Natural killer cell treated with Interleukin-12 subunit alpha and Interleukin-12 subunit beta and Interleukin-15 and Interleukin-18, amount 100 ng/mL, for 72 hours (primary cell): ENCODE measurements around the gene LRG1. TPM values are rescaled to one million over a fixed set of nuclear protein-coding genes. Genes with fewer than 3 reads are reported as not detected.

ENCODE experiments used
- ATAC-seq, 2 donors: fragments of 150-1000 bp; cut with Tn5 transposase in 1 of 2; sonication (Bioruptor Pico), chemical (Tn5 transposase) in 1 of 2; 2 replicates each; pipeline ENCODE4 v1.10.0; 2021
- DNase-seq: peaks from one replicate; pipeline ENCODE4 v3.0.0; 2022; ENCODE audit warnings: low spot score
- H3K27ac Mint-ChIP-seq, 2 donors: 1 replicate in 1 of 2; 2 replicates in 1 of 2; pipeline ENCODE4 v1.8.0; 2022; ENCODE audit warnings: mixed read lengths in 2 of 2, mild to moderate bottlenecking in 1 of 2, moderate library complexity in 1 of 2
- H3K27me3 Mint-ChIP-seq, 2 donors: 1 replicate in 1 of 2; 2 replicates in 1 of 2; pipeline ENCODE4 v1.8.0; 2022; ENCODE audit warnings: mixed read lengths in 2 of 2
- H3K36me3 Mint-ChIP-seq: one replicate; pipeline ENCODE4 v1.8.0; 2022; ENCODE audit warnings: mixed read lengths
- H3K4me1 Mint-ChIP-seq, 2 donors: 1 replicate in 1 of 2; 2 replicates in 1 of 2; pipeline ENCODE4 v1.8.0; 2022; ENCODE audit warnings: low read depth in 2 of 2, mixed read lengths in 2 of 2, mild to moderate bottlenecking in 1 of 2
- H3K4me3 Mint-ChIP-seq: one replicate; pipeline ENCODE4 v1.8.0; 2022; ENCODE audit warnings: mixed read lengths
- H3K9me3 Mint-ChIP-seq: 2 replicates; pipeline ENCODE4 v1.8.0; 2022; ENCODE audit warnings: mixed read lengths
- total RNA-seq, 2 donors: library from RNA; stranded (reverse); gene quantifications; one replicate each; pipeline ENCODE4 v1.2.3, GENCODE V29; 2022

The LRG1 gene
- total RNA-seq, 2 donors from 2014 or later, result 0.36 TPM; not detected in 1

DNA sequence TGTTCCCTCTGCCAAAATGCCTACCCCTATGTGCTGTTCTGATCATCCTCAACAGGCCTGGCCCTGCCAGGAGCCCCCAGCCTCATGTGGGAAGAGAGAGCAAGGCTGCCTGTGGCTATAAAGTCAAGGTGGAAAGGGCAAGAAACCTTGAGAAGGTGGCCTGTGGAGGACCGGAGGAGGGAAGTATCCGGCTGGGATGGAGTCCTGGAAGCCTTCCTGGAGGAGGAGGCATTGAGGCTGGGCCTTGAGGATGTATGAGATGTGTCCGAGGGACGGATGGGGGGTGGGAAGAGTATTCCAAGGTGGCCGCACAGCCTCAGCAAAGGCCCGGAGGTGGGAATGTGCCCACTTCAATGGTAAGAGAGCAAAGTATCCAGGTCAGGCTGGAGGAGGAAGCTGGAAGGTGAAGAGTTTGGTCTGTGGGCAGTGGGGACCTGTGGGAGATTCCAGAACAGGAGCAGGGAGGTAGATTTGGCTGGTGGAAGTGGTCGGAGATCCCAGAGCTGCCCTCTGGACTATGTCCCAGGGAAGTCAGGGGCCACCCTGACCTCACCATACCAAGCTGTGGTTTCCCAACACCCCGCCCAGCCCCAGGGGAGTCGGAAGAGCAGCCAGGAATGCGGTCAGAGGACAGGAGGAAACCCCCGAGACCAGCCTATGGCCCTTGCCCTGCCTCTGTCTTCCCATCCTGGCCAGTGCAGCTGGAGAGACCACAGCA lies 18.5 kb downstream of the LRG1 start:
- Mint-ChIP-seq H3K4me1 (peaks cover 0 to 3% of the 10 kb centered on the region in 2 donors), H3K4me3 (no peak overlapping the region), H3K27me3 (peaks cover 0 to 3% of the 10 kb centered on the region in 2 donors), H3K9me3 (no peaks in the 10 kb centered on the region), H3K27ac (peak overlapping the region in 1 of 2 donors; percentile 20), H3K36me3 (no peaks in the 10 kb centered on the region)
- ATAC-seq (no peak), DNase-seq (no peak)

DNA sequence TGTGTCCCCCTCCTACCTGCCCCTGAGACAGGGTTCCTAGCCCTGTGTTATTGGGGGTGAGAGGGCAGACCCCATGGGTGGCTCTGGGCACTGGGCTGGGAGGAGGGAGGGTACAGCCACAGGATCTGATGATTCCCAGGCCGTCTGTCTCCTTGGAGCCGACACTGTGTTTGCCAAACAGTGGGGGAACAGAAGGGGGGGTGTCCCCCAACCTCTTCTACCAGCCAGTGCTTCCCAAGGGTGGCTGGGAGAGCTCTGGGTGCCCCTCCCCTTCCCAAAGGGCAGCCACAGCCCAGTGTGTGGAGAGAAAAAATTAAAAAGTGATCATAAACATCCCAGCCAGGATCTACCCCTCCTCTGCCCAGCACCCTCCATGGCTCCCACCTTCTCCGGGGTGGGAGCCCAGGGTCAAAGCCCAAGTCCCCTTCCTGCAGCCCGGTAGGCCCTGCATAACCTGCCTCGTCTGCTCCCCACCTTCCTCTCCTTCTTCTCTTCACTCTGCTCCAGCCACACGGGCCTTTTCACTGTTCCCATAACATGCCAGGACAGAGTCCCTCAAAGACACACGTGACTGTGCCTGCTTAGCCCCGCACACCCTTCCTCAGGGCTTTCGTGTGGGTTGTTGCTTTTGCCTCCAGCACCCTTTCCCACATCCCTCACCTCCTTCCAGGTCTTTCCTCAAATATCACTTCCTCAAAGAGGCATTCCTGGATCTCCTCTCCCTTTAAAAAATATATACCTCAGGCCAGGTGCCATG lies 20.1 kb downstream of the LRG1 start:
- Mint-ChIP-seq H3K27me3 (peaks cover 0 to 3% of the 10 kb centered on the region in 2 donors), H3K4me3 (no peak overlapping the region), H3K9me3 (no peaks in the 10 kb centered on the region), H3K36me3 (no peaks in the 10 kb centered on the region), H3K4me1 (peaks cover 0 to 3% of the 10 kb centered on the region in 2 donors), H3K27ac (no peak overlapping the region)
- DNase-seq, result no peak
- no peak for ATAC-seq

DNA sequence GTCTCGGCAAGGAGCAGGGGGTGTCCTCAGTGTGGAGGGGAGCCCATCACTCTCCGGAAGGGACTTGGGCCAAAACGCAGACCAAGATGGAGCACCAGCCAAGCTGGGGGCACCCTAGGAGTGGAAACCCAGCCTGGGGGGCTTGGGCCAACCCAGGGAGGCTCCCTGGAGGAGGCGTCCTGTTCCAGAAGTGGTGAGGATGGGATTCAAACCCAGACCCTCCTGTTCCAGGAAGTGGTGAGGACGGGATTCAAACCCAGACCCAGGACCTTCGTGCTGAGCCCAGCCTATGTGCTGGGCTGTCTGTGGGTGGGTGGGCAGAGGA lies 20.7 kb downstream of the LRG1 start:
- no peak overlapping the region for H3K27ac Mint-ChIP-seq
- no peak for ATAC-seq

DNA sequence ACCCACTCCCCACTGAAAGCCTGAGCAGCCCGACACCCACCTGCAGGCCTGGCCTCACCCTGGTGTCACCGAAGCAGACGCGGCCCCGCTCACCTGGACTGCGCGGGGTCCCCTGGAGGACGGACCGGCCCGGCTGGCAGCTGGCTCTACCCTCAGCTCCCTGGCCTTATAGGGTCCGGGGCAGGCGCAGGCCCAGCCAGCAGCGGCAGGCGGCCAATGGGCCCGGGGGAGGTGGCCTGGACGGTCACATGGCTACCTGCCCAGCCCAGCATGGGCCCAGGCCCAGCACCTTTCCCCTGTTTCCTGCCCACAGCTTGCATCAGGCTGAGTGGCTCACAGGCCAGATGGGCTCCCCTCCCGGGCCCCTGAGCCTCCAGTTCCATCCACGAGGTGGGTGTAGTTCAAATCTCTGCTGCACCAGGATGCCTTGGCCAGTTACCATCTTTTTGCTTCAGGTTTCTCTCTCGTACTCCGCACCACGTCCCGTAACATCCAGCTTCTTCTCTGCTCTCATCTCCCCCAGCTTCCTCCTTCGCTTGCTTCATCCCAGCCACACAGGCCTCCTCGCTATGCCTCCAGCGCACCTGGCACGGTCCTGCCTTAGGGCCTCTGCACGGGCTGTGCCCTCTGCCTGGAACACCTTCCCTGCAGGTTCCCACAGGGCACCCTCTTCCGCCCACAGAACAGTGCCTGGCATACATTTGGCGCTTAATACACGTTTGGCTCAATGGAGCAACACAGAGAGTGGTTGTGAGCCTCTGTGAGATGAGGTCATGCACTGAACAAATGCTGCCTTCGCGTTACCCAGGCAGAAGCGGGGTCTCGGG lies 21.3 kb downstream of the LRG1 start, which contains the start of gene PLIN4:
Gene PLIN4 (minus strand): TSS at position 142 of the 827 bp plus-strand sequence. CDS start 214 bp downstream, outside the sequence.
- ATAC-seq (no peak), DNase-seq (no peak)
- Mint-ChIP-seq H3K4me3 (no peak within 1 kb of the TSS), H3K9me3 (no peaks in the 10 kb centered on the region), H3K4me1 (peaks cover 0 to 3% of the 10 kb centered on the region in 2 donors), H3K36me3 (no peaks in the 10 kb centered on the region), H3K27me3 (peaks cover 0 to 3% of the 10 kb centered on the region in 2 donors), H3K27ac (no peak within 1 kb of the TSS)

More for the DNA sequence above, 20.7 kb downstream of the LRG1 start:
- Mint-ChIP-seq H3K4me1 (peaks cover 0 to 3% of the 10 kb centered on the region in 2 donors), H3K36me3 (no peaks in the 10 kb centered on the region), H3K27me3 (peaks cover 0 to 3% of the 10 kb centered on the region in 2 donors), H3K9me3 (no peaks in the 10 kb centered on the region), H3K4me3 (no peak overlapping the region)
- no peak for DNase-seq

DNA sequence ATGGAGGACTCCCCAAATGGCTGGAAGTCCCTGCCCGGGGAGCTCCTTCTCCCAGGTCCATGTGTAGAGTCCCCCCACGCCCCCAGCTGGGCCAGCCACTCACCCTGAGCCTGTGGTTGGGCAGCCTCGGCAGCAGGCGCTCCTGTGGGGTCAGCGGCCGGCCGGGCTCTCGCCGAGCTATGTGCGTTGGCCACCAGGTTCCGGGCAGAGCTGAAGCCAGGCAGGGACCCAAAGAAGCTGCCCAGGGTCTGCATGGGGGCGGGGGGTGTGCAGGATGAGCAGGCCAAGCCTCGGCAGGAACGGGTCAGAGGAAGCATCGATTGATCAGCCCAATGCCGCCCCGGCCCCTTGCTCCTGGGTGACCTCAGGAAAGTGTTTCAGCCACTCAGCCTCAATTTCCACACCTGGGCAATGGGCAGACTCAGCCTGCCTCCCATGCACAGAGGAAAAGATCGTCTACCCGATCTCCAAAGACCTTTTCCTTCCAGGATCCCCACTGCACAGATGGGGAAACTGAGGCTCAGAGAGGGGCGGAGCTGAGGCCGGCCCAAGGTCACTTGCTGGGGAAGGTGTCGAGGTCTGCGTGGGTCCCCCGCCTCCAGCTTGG lies 22.3 kb downstream of the LRG1 start:
- no peaks in the 10 kb centered on the region for H3K9me3 Mint-ChIP-seq
- ATAC-seq, result no peak
- H3K27me3 Mint-ChIP-seq, result peaks cover 0 to 3% of the 10 kb centered on the region in 2 donors
- H3K4me3 Mint-ChIP-seq, result no peak overlapping the region
- H3K36me3 Mint-ChIP-seq, result no peaks in the 10 kb centered on the region
- no peak overlapping the region for H3K27ac Mint-ChIP-seq
- H3K4me1 Mint-ChIP-seq, result peaks cover 0 to 3% of the 10 kb centered on the region in 2 donors
- no peak for DNase-seq

DNA sequence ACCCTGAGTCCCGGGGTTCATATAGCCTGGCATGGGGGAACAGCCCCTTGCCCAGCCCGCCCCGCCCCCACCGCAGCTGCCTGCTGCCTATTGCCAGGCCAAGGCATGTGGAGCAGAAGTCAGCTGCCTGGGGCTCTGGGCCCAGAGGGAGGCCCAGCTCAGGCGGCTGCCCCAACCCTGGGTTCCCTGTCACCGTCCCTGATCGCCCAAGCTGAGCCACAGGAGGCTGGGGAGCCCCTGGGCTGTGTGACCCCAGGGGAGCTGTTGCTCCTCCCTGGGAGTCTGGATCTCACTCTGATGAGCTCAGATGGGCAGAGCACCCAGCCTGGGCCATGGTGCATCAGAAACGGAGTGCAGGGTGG lies 22.9 kb downstream of the LRG1 start:
- Mint-ChIP-seq H3K4me3 (no peak overlapping the region), H3K36me3 (no peaks in the 10 kb centered on the region), H3K27ac (no peak overlapping the region), H3K27me3 (peaks cover 0 to 3% of the 10 kb centered on the region in 2 donors), H3K4me1 (peaks cover 0 to 3% of the 10 kb centered on the region in 2 donors), H3K9me3 (no peaks in the 10 kb centered on the region)
- no peak for DNase-seq
- ATAC-seq, result no peak

DNA sequence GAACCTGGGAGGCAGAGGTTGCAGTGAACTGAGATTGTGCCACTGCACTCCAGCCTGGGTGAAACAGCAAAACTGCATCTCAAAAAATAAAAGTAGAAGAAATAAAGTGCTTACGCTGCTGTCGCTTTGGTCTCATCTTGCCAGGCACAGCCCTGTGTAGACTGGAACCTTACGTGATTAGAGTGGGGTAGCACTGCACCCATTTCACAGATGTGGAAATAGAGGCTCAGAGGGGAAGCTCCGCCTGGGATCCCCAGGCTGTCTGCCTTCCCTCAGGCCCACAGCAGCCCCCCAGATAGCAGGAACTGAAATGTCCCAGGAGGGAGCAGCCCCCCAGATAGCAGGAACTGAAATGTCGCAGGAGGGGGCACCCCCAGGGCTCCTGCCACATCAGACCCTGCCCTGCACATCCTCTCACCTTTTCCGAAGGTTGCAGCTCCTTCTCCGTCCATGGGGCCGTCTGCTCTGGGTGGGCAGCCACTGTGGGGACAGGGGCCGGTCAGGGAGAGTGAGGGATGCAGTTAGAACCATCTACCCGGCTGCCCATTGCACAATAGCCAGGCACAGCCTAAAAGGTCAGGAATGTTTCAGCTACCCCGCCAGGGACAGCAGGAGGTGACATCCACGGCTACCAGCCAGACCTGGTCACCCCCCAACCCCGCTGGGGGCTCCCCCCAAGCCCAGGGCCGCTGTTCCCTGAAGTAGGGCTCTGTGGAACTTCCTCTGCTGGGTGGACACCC lies 23.5 kb downstream of the LRG1 start:
- no peak for DNase-seq

DNA sequence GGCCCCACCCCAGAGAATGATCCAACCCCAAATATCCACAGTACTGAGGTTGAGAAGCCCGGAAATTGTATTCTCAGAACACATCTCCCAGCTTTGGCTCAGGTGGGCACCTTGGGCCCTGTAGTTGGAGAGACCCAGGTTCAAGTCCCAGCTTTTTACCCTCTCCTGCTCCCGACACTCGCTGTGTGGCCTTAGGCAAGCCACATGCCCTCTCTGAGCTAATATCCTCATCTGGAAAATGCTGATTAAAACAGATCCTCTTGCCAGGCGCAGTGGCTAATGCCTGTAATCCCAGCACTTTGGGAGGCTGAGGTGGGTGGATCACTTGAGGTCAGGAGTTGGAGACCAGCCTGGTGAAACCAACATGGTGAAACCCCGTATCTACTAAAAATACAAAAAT lies 24.1 kb downstream of the LRG1 start:
- DNase-seq (no peak), ATAC-seq (no peak)
- H3K27ac Mint-ChIP-seq, result no peak overlapping the region
- H3K9me3 Mint-ChIP-seq, result no peaks in the 10 kb centered on the region
- no peak overlapping the region for H3K4me3 Mint-ChIP-seq
- peaks cover 0 to 3% of the 10 kb centered on the region in 2 donors for H3K4me1 Mint-ChIP-seq
- no peaks in the 10 kb centered on the region for H3K36me3 Mint-ChIP-seq
- H3K27me3 Mint-ChIP-seq, result peaks cover 0 to 3% of the 10 kb centered on the region in 2 donors

More for the DNA sequence above, 23.5 kb downstream of the LRG1 start:
- Mint-ChIP-seq H3K36me3 (no peaks in the 10 kb centered on the region), H3K27ac (no peak overlapping the region), H3K4me1 (peaks cover 0 to 3% of the 10 kb centered on the region in 2 donors), H3K9me3 (no peaks in the 10 kb centered on the region), H3K27me3 (peaks cover 0 to 3% of the 10 kb centered on the region in 2 donors), H3K4me3 (no peak overlapping the region)
- ATAC-seq, result no peak

DNA sequence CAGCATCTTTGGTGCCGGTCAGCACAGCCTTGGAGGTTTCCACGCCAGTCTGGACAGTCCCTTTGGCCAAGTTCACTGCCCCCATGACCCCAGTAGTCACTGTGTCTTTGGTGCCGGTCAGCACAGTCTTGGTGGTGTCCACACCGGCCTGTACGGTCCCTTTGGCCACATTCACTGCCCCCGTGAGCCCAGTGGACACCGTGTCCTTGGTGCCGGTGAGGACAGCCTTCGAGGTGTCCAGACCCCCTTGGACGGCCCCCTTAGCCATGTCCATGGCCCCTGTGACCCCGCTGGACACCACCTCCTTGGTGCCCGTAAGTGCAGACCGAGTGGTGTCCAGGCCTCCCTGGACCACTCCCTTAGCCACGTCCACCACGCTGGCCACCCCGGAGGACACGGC lies 26.6 kb downstream of the LRG1 start:
- no peaks in the 10 kb centered on the region for H3K36me3 Mint-ChIP-seq
- H3K4me3 Mint-ChIP-seq, result no peak overlapping the region
- no peaks in the 10 kb centered on the region for H3K27me3 Mint-ChIP-seq
- DNase-seq (no peak), ATAC-seq (peak in 1 of 2 donors; percentile 17)
- no peaks in the 10 kb centered on the region for H3K9me3 Mint-ChIP-seq
- no peak overlapping the region for H3K27ac Mint-ChIP-seq
- no peaks in the 10 kb centered on the region for H3K4me1 Mint-ChIP-seq

DNA sequence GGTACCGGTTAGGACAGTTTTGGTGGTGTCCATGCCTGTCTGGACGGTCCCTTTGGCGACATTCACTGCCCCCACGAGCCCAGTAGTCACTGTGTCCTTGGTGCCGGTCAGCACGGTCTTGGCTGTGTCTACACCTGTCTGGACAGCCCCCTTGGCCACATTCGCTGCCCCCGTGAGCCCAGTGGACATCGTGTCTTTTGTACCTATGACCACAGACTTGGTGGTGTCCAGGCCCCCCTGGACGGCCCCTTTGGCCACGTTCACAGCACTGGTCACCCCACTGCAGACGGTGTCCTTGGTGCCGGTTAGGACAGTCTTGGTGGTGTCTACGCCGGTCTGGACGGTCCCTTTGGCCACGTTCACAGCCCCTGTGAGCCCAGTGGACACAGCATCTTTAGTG lies 27.8 kb downstream of the LRG1 start:
- DNase-seq, result no peak
- H3K27ac Mint-ChIP-seq, result no peak overlapping the region
- no peak overlapping the region for H3K4me3 Mint-ChIP-seq
- no peaks in the 10 kb centered on the region for H3K9me3 Mint-ChIP-seq
- H3K36me3 Mint-ChIP-seq, result no peaks in the 10 kb centered on the region
- no peak for ATAC-seq
- no peaks in the 10 kb centered on the region for H3K27me3 Mint-ChIP-seq
- H3K4me1 Mint-ChIP-seq, result no peaks in the 10 kb centered on the region

DNA sequence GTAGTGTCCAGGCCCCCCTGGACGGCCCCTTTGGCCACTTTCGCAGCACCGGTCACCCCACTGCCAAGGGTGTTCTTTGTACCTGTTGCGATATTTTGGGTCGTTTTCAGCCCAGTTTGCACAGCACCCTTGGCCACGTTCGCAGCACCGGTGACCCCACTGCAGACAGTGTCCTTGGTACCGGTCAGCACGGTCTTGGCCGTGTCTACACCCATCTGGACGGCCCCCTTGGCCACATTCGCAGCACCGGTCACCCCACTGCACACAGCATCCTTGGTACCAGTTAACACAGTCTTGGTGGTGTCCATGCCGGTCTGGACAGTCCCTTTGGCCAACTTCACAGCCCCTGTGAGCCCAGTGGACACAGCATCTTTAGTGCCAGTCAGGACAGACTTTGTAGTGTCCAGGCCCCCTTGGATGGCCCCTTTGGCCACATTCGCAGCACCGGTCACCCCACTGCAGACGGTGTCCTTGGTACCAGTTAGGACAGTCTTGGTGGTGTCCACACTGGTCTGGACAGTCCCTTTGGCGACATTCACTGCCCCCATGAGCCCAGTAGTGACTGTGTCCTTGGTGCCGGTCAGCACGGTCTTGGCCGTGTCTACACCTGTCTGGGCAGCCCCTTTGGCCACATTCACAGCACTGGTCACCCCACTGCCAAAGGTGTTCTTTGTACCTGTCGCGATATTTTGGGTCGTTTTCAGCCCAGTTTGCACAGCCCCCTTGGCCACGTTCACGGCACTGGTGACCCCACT lies 28.4 kb downstream of the LRG1 start:
- no peak overlapping the region for H3K4me3 Mint-ChIP-seq
- no peak for DNase-seq
- no peaks in the 10 kb centered on the region for H3K36me3 Mint-ChIP-seq
- H3K9me3 Mint-ChIP-seq, result no peaks in the 10 kb centered on the region
- no peak overlapping the region for H3K27ac Mint-ChIP-seq
- ATAC-seq, result no peak
- peaks cover 3 to 4% of the 10 kb centered on the region in 2 donors for H3K4me1 Mint-ChIP-seq
- H3K27me3 Mint-ChIP-seq, result no peaks in the 10 kb centered on the region

DNA sequence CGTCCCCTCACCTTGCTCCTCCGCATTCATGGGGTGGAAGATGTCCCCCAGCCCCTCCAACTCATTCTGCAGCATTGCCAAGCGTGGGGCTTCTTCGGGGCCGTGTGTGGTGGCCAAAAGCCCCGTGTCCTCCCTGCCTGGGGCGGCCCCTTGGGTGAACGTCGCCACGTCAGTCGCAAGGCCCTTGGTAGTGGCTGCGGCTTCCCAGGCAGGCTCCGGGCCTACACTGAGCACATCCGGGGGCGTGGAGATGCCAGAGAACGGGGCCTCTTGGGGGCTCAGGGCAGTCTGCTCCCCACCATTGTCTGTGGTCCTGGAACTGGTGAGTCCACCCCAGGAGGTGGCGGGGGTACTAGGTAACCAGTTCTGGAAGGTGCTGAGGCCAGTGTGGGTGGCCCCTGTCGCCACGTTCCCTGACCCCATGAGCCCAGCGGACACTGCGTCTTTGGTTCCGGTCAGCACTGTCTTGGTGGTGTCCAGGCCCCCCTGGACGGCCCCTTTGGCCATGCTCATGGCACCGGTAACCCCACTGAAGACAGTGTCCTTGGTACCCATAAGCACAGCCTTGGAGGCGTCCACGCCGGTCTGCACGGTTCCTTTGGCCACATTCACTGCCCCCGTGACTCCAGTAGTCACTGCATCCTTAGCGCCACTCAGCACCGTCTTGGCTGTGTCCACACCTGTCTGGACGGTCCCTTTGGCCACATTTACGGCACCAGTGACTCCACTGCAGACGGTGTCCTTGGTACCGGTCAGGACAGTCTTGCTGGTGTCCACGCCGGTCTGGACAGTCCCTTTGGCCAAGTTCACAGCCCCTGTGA lies 29.2 kb downstream of the LRG1 start:
- Mint-ChIP-seq H3K27me3 (no peaks in the 10 kb centered on the region), H3K4me1 (peaks cover 8 to 10% of the 10 kb centered on the region in 2 donors), H3K36me3 (no peaks in the 10 kb centered on the region), H3K27ac (no peak overlapping the region), H3K9me3 (no peaks in the 10 kb centered on the region), H3K4me3 (no peak overlapping the region)
- DNase-seq (no peak), ATAC-seq (no peak)
